ENCODE measurements around the gene ZNF136. TPM values are rescaled to one million over a fixed set of nuclear protein-coding genes. Genes with fewer than 3 reads are reported as not detected.

Gene ZNF136
- total and polyA plus RNA-seq, 10 of the 15 experiments (the other 5 are each of a cell fraction or from before 2014, with no cell fraction given), result 2.8 to 7.8 (median 6.7) TPM

GRCh38 chr19:12140545-12141404, 22.1 kb upstream of the ZNF136 start (continued):
- TF ChIP-seq, protein P1, sequence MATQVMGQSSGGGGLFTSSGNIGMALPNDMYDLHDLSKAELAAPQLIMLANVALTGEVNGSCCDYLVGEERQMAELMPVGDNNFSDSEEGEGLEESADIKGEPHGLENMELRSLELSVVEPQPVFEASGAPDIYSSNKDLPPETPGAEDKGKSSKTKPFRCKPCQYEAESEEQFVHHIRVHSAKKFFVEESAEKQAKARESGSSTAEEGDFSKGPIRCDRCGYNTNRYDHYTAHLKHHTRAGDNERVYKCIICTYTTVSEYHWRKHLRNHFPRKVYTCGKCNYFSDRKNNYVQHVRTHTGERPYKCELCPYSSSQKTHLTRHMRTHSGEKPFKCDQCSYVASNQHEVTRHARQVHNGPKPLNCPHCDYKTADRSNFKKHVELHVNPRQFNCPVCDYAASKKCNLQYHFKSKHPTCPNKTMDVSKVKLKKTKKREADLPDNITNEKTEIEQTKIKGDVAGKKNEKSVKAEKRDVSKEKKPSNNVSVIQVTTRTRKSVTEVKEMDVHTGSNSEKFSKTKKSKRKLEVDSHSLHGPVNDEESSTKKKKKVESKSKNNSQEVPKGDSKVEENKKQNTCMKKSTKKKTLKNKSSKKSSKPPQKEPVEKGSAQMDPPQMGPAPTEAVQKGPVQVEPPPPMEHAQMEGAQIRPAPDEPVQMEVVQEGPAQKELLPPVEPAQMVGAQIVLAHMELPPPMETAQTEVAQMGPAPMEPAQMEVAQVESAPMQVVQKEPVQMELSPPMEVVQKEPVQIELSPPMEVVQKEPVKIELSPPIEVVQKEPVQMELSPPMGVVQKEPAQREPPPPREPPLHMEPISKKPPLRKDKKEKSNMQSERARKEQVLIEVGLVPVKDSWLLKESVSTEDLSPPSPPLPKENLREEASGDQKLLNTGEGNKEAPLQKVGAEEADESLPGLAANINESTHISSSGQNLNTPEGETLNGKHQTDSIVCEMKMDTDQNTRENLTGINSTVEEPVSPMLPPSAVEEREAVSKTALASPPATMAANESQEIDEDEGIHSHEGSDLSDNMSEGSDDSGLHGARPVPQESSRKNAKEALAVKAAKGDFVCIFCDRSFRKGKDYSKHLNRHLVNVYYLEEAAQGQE (IDR thresholded peaks at IDR 0.05; ENCODE audit: low read depth, low read length), result no peak
- TF ChIP-seq EZH2 (IDR thresholded peaks at IDR 0.05; ENCODE audit: borderline replicate concordance, control insufficient read depth, low read depth, low read length) (no peak), HDAC6 (IDR thresholded peaks at IDR 0.05; ENCODE audit: unreplicated experiment) (no peak), RELA (IDR thresholded peaks at IDR 0.05; ENCODE audit: borderline replicate concordance, partially characterized antibody) (no peak), PBX3 (IDR thresholded peaks at IDR 0.05; ENCODE audit: insufficient replicate concordance, low read depth, low read length) (no peak), IKZF1 (conservative IDR thresholded peaks at IDR 0.05) (peak; percentile 71), SMC3 (IDR thresholded peaks at IDR 0.05; ENCODE audit: borderline replicate concordance, low read length) (peak; percentile 93), DPF2 (IDR thresholded peaks at IDR 0.05) (no peak), IKZF2 (IDR thresholded peaks at IDR 0.05) (peak; percentile 41 to 59), CTCF (IDR thresholded peaks at IDR 0.05 in 2 of 3, conservative IDR thresholded peaks at IDR 0.05 in 1 of 3; ENCODE audit: control insufficient read depth in 2 of 3, extremely low read depth in 1 of 3, insufficient read depth in 1 of 3, low read depth in 3 of 3, low read length in 3 of 3) (peak; percentile 83 to 97 (median 87)), CBFB (IDR thresholded peaks at IDR 0.05; ENCODE audit: low read depth) (no peak), NR2C2 (IDR thresholded peaks at IDR 0.05; ENCODE audit: borderline replicate concordance, control insufficient read depth, insufficient read length, low read depth) (no peak), CREB1 (IDR thresholded peaks at IDR 0.05; ENCODE audit: low read depth) (0 out of 2 replicates have a peak, but pooled peaks have one; percentile 0), ATF3 (IDR thresholded peaks at IDR 0.05; ENCODE audit: borderline replicate concordance, extremely low read depth, low read depth, low read length) (no peak), NFYA (IDR thresholded peaks at IDR 0.05; ENCODE audit: borderline replicate concordance, low read depth, low read length) (no peak)
- TF ChIP-seq, protein P2, sequence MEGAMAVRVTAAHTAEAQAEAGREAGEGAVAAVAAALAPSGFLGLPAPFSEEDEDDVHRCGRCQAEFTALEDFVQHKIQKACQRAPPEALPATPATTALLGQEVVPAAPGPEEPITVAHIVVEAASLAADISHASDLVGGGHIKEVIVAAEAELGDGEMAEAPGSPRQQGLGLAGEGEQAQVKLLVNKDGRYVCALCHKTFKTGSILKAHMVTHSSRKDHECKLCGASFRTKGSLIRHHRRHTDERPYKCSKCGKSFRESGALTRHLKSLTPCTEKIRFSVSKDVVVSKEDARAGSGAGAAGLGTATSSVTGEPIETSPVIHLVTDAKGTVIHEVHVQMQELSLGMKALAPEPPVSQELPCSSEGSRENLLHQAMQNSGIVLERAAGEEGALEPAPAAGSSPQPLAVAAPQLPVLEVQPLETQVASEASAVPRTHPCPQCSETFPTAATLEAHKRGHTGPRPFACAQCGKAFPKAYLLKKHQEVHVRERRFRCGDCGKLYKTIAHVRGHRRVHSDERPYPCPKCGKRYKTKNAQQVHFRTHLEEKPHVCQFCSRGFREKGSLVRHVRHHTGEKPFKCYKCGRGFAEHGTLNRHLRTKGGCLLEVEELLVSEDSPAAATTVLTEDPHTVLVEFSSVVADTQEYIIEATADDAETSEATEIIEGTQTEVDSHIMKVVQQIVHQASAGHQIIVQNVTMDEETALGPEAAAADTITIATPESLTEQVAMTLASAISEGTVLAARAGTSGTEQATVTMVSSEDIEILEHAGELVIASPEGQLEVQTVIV (IDR thresholded peaks at IDR 0.05; ENCODE audit: borderline replicate concordance, partially characterized antibody), result no peak
- TF ChIP-seq, protein P3, sequence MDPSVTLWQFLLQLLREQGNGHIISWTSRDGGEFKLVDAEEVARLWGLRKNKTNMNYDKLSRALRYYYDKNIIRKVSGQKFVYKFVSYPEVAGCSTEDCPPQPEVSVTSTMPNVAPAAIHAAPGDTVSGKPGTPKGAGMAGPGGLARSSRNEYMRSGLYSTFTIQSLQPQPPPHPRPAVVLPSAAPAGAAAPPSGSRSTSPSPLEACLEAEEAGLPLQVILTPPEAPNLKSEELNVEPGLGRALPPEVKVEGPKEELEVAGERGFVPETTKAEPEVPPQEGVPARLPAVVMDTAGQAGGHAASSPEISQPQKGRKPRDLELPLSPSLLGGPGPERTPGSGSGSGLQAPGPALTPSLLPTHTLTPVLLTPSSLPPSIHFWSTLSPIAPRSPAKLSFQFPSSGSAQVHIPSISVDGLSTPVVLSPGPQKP (IDR thresholded peaks at IDR 0.05; ENCODE audit: low read depth, low read length), result no peak
